Heart left ventricle (tissue), 16 donors: ENCODE results near the gene TOP1. TPM values are rescaled to one million over a fixed set of nuclear protein-coding genes. Genes with fewer than 3 reads are reported as not detected.
"Not testable (repeated sequence)": the region's sequence is repeated elsewhere in the genome, so short reads cannot be mapped to it uniquely, and the experiment has no call there.

Experiments used
- ATAC-seq, 4 donors: fragments of 200-7000 bp; cut with Tn5 transposase; one replicate each; pipeline ENCODE4 v1.9.1; 2020 to 2022; ENCODE audit warnings: moderate library complexity in 4 of 4, mild to moderate bottlenecking in 3 of 4, moderate number of reproducible peaks in 1 of 4
- DNase-seq, 5 donors: peaks; one replicate each; pipeline ENCODE4 v3.0.0-alpha.2; 2020
- H3K27ac ChIP-seq, 12 donors: fragments of 200-600 bp; sonication (generic) in 4 of 12; one replicate each; pipeline versions ENCODE4 v1.5.0 to v1.8.0; 2016 to 2022; ENCODE audit warnings: mild to moderate bottlenecking in 2 of 12
- H3K27me3 ChIP-seq, 9 donors: fragments of 200-600 bp; sonication (generic) in 2 of 9; one replicate each; pipeline versions ENCODE4 v1.5.1 to v1.8.0; 2016 to 2022; ENCODE audit warnings: mild to moderate bottlenecking in 3 of 9
- H3K36me3 ChIP-seq, 9 donors: fragments of 200-600 bp; sonication (generic) in 2 of 9; one replicate each; pipeline versions ENCODE4 v1.5.0 to v1.8.0; 2018 to 2022; ENCODE audit warnings: mild to moderate bottlenecking in 2 of 9
- H3K4me1 ChIP-seq, 12 donors: fragments of 200-600 bp; sonication (generic) in 4 of 12; one replicate each; pipeline versions ENCODE4 v1.5.0 to v1.8.0; 2016 to 2022; ENCODE audit warnings: mild to moderate bottlenecking in 3 of 12
- H3K4me3 ChIP-seq, 12 donors: fragments of 200-600 bp; sonication (generic) in 4 of 12; one replicate each; pipeline versions ENCODE4 v1.5.0 to v1.8.0; 2017 to 2022; ENCODE audit warnings: mild to moderate bottlenecking in 9 of 12, moderate library complexity in 4 of 12
- H3K9me3 ChIP-seq, 12 donors: fragments of 200-600 bp; sonication (generic) in 4 of 12; one replicate each; pipeline versions ENCODE4 v1.5.0 to v1.8.0; 2016 to 2022; ENCODE audit warnings: mild to moderate bottlenecking in 1 of 12
- POLR2A ChIP-seq, 2 donors: fragments of 450-650 bp; IDR thresholded peaks; one replicate each; pipeline ENCODE4 v1.6.1; 2017; ENCODE audit warnings: antibody characterized with exemption in 2 of 2, mild to moderate bottlenecking in 2 of 2, moderate library complexity in 2 of 2
- WGBS, 4 donors: extraction: QIAGEN DNeasy Blood & Tissue Kit in 2 of 4; methylation state at CpG; one replicate each; pipeline versions ENCODE4 v1.1.5 to v1.1.7; 2013 to 2018; 5-methylcytosine and 5-hydroxymethylcytosine counted together
- intact Hi-C, 10 donors: fragments of 100-400 bp; cut with DNase I; formaldehyde crosslinking; loops; one replicate each; pipeline versions ENCODE4 v1.11.1 to v1.14.2; 2022
- polyA plus RNA-seq, 2 donors: library from polyadenylated mRNA; stranded (reverse); fragments of 200-250 nt; gene quantifications; one replicate each; pipeline ENCODE4 v1.2.3, GENCODE V29; 2013
- total RNA-seq, 9 donors: library from RNA; depleted of rRNA in 2 of 9; stranded (reverse); fragments of >200 nt in 2 of 9; fragmentation: NEBNext Ultra II Directional in 3 of 9; extraction: Animal tissue kit (Norgen Biotek cat#: 25700) in 3 of 9; gene quantifications; one replicate each; pipeline versions ENCODE4 v1.1.0 to v1.2.4, GENCODE V29; 2016 to 2023
- TF ChIP-seq, protein P1 (sequence below), 12 donors: fragments of 200-600 bp; sonication (generic) in 4 of 12; IDR thresholded peaks; one replicate each; pipeline versions ENCODE4 v1.5.0 to v1.8.0; 2018 to 2022; ENCODE audit warnings: antibody characterized with exemption in 12 of 12, mild to moderate bottlenecking in 5 of 12
- donor health status: ischemic (EF 13 %, LVEDD 7.1; RV severe dilation, severe dysfunction).
- donor health status: healthy with polysubstance abuse.
- donor health status: DM: no; HTN: yes; CAD: no.
- donor health status: DM: no; HTN: no; CAD: no.
- donor health status: ischemic (EF 25% LVEDD 6.9; RV normal size, moderate dysfunction).
- donor health status: ischemic (EF 25% LVEDD 5.7; RV mildly dilated, moderate dysfunction).
- donor health status: healthy.
- donor health status: DM: yes; HTN: yes; CAD: no.
- donor health status: ischemic (EF 35%, LVEDD 5.7; RV mildly dilated, moderate dysfunction).
- donor health status: nonischemic (EF 11% LVEDD 7.7; RV severe dilation, severe dysfunction).
- donor health status: DM: yes; HTN: yes; CAD: no.
- donor health status: PGD.
- donor health status: ischemic (EF 29% LVEDD 5.4; RV normal size, mild dysfunction).
- donor health status: nonischemic (EF 23%, LVEDD 6.1; RV moderate dilation, normal function).

The TOP1 gene
- total and polyA plus RNA-seq, 11 donors: 11.6 to 32.3 (median 21.4) TPM

DNA sequence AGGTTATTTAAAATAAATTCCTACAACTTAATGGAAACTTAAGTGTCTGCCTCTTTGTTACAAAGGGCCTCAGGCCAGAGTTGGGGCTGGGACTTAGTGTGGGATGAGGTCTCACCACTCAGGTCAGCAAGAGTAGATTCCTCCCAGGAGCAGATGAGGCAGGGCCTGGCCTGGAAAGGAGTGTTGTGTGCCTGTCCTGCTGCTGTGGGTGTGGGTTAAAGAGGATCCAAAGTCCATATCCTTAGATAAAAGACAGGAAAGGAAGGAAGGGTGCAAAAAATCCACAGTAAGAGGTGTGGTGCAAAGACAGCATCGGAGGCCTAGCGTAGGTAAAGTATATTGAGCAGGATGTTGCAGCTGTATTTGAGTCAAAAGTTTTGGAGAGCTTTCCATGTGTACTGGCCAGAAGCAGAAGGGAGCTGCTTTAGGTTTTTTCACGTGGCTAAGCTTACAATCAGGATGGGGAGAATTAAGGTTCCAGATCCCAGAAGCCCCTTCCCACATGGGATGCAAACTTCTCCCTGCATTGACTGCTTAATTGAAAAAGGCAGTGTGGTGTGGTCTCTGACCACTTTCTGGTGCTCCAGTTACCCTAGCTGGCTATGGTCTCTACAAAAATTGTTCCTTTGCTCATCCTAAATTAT lies 96.0 kb downstream of the TOP1 start:
- no peak for TF ChIP-seq POLR2A (IDR thresholded peaks at IDR 0.05)
- TF ChIP-seq, protein P1, sequence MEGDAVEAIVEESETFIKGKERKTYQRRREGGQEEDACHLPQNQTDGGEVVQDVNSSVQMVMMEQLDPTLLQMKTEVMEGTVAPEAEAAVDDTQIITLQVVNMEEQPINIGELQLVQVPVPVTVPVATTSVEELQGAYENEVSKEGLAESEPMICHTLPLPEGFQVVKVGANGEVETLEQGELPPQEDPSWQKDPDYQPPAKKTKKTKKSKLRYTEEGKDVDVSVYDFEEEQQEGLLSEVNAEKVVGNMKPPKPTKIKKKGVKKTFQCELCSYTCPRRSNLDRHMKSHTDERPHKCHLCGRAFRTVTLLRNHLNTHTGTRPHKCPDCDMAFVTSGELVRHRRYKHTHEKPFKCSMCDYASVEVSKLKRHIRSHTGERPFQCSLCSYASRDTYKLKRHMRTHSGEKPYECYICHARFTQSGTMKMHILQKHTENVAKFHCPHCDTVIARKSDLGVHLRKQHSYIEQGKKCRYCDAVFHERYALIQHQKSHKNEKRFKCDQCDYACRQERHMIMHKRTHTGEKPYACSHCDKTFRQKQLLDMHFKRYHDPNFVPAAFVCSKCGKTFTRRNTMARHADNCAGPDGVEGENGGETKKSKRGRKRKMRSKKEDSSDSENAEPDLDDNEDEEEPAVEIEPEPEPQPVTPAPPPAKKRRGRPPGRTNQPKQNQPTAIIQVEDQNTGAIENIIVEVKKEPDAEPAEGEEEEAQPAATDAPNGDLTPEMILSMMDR (IDR thresholded peaks at IDR 0.05): no peak
- 70 to 79% (median 74%) methylated on average over 3 of the region's 3 CpGs for WGBS, 4 donors
- Histone ChIP-seq H3K36me3 (peaks cover 2 to 75% (median 69%) of the 10 kb centered on the region in 9 donors), H3K27me3 (no peaks in the 10 kb centered on the region), H3K4me1 (peaks cover 0 to 3% (median 0%) of the 10 kb centered on the region in 12 donors), H3K9me3 (no peaks in the 10 kb centered on the region), H3K4me3 (no peak overlapping the region), H3K27ac (no peak overlapping the region)
- DNase-seq (no peak), ATAC-seq (no peak)
- intact Hi-C loops: no loop called here

DNA sequence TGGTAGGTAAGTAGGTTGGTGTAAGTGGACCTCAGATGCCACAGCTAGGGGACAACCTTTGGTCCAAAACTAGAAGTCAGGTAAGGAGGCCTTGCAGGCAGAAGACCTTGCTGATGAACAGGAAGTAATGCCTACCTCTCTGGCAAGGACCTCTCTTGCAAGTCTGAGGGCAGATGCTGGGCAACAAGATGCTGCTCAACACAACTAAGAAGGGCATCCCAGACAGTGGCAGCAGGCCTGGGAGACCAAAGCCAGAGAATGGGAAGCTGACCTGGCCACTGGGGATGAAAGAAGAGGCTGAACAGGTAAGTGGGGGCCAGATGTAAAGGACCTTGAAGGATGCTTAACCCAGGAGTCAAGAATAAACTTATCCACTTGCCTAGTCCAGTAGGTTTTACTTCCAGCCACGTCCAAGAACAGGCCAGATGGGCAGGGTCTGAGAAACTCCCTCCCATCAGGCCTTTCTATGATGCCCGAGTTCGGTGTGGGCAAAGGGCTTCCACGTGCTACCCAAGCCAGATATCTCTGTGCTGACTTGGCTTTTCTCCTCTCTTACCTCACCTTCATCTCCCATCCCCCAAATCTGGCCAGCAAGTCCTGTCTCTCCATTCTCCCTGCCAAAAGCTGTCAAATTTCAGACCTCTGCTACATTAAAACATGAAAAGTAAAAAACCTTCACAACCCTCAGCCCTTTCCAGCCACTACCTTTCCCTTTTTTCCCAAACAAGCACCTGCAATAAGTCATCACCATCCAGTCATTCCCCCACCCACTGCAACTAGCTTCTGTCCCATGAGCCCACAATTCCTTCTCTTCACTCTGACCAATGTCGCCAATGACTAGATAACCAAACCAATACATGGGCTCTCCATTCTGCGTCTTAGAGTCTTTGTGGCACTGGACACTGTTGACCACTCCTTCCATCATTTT lies 97.2 kb downstream of the TOP1 start:
- peaks cover 0 to 3% (median 0%) of the 10 kb centered on the region in 12 donors for H3K4me1 ChIP-seq
- no peaks in the 10 kb centered on the region for H3K9me3 ChIP-seq
- H3K36me3 ChIP-seq: peaks cover 2 to 63% (median 57%) of the 10 kb centered on the region in 9 donors
- 70 to 75% (median 73%) methylated on average over 6 of the region's 6 CpGs for WGBS, 4 donors
- TF ChIP-seq POLR2A (IDR thresholded peaks at IDR 0.05): no peak
- TF ChIP-seq, protein P1 (IDR thresholded peaks at IDR 0.05): no peak
- no peaks in the 10 kb centered on the region for H3K27me3 ChIP-seq
- no peak for DNase-seq
- ATAC-seq: peak in 3 of 4 donors; percentile 17 to 38 (median 28)
- intact Hi-C loops: no loop called here
- no peak overlapping the region for H3K4me3 ChIP-seq
- H3K27ac ChIP-seq: no peak overlapping the region

DNA sequence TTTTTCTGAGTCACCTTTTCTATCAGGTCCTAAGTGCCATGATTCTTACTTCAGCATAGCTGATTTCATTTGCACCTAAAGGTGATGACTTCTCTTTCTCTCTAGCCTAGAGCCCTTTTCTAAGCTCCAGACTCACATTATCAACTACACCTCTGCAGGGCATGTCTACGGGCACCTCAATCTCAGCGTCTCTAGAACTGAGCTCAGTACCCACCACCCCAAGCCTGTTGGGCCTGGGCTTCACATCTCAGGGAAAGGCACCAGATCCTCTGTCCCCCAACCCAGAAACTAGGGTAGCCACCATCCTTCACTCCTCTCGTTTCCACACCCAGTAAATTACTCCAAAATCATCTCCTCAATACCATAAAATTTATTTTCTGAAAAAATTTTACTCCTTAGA lies 98.1 kb downstream of the TOP1 start:
- Histone ChIP-seq H3K27ac (no peak overlapping the region), H3K9me3 (no peaks in the 10 kb centered on the region), H3K27me3 (no peaks in the 10 kb centered on the region), H3K4me3 (no peak overlapping the region), H3K36me3 (peaks cover under 1 to 53% (median 47%) of the 10 kb centered on the region in 9 donors), H3K4me1 (peaks cover 0 to 3% (median 0%) of the 10 kb centered on the region in 12 donors)
- WGBS, 4 donors: 76 to 88% (median 80%) methylated on average over 3 of the region's 3 CpGs
- intact Hi-C loops: no loop called here
- DNase-seq (no peak), ATAC-seq (peak in 1 of 4 donors; percentile 9)
- no peak for TF ChIP-seq POLR2A (IDR thresholded peaks at IDR 0.05)
- TF ChIP-seq, protein P1 (IDR thresholded peaks at IDR 0.05): no peak

DNA sequence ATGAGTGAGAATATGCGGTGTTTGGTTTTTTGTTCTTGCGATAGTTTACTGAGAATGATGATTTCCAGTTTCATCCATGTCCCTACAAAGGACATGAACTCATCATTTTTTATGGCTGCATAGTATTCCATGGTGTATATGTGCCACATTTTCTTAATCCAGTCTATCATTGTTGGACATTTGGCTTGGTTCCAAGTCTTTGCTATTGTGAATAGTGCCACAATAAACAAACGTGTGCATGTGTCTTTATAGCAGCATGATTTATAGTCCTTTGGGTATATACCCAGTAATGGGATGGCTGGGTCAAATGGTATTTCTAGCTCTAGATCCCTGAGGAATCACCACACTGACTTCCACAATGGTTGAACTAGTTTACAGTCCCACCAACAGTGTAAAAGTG lies 99.7 kb downstream of the TOP1 start:
- 75 to 100% methylated on average over 1 of the region's 3 CpGs; no CpG with 5 or more reads in 2 of the 4 donors for WGBS, 4 donors
- H3K4me3 ChIP-seq, H3K27ac ChIP-seq, H3K27me3 ChIP-seq, intact Hi-C loops, H3K4me1 ChIP-seq, H3K9me3 ChIP-seq, DNase-seq, ATAC-seq: not testable (repeated sequence)
- H3K36me3 ChIP-seq: peaks cover 0 to 37% (median 31%) of the 10 kb centered on the region in 9 donors
